ENCODE measurements around the gene MEGF6. TPM values are rescaled to one million over a fixed set of nuclear protein-coding genes. Genes with fewer than 3 reads are reported as not detected.

The MEGF6 gene
- total and polyA plus RNA-seq, 2 donors (not counting 1 experiment from before 2014, with no cell fraction given), result 43.2 to 77.3 TPM

DNA sequence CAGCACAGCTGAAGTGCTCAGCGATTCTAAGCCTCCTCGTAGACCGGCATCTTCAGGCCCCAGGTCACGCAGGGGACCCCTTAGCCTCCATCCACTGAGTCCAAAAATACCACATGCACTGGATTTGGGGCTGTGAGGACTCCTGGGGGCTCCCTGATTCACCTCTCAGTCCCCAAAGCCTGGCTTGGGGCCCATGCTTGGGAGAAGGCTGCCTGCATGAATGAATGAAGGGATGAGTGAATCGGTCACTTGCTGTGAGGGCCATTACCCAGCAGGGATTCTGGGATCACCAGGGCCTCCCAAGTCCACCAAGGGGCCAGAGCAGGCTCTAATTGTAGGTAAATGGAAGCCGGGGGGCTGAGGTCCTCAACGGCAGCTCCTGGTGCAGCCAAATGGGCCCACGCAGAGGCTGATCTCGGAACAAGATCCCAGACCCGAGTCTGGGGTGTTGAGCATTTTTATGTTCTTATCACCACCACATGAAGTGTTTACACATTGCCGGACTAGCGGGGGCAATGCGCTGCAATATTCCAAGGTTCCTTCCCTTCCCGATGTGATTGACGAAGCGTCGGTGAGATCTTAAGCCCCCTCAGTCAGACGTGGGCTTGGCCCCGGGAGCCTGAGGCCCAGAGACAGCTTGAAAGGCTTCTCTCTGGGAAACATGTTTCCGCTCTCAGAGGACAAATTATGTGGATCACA lies 170.4 kb downstream of the MEGF6 start:
- Histone ChIP-seq H4K20me1 (ENCODE audit: control insufficient read depth, insufficient read depth, low read length, poor library complexity, severe bottlenecking) (no peaks in the 10 kb centered on the region), H3K27me3 (replicated peaks in 1 of 4; ENCODE audit: control extremely low read depth in 1 of 4, control insufficient read depth in 3 of 4, insufficient read depth in 4 of 4, low read length in 3 of 4) (no peaks in the 10 kb centered on the region), H2AFZ (ENCODE audit: insufficient read depth, low read depth, low read length, poor library complexity, severe bottlenecking) (no peak overlapping the region), H3K27ac (ENCODE audit: low read length in 2 of 2) (no peak overlapping the region), H3K36me3 (replicated peaks in 1 of 2; ENCODE audit: control extremely low read depth in 1 of 2, control insufficient read depth in 1 of 2, extremely low read depth in 1 of 2, insufficient read depth in 2 of 2, low read length in 1 of 2) (no peaks in the 10 kb centered on the region), H3K79me2 (ENCODE audit: control insufficient read depth, insufficient read depth, low read length) (no peaks in the 10 kb centered on the region), H3K4me1 (ENCODE audit: control insufficient read depth in 2 of 2, insufficient read depth in 2 of 2, low read length in 2 of 2) (no peaks in the 10 kb centered on the region), H3K4me3 (ENCODE audit: control extremely low read depth in 1 of 5, extremely low read depth in 1 of 5, insufficient read depth in 1 of 5, low read depth in 2 of 5, low read length in 4 of 5) (no peak overlapping the region), H3K4me2 (replicated peaks; ENCODE audit: low read depth, low read length, poor library complexity, severe bottlenecking) (no peak overlapping the region), H3K9ac (ENCODE audit: low read length) (no peak overlapping the region), H3K9me3 (ENCODE audit: control extremely low read depth in 1 of 3, control insufficient read depth in 2 of 3, insufficient read depth in 1 of 3, low read length in 2 of 3) (peaks cover 0 to 12% (median under 1%) of the 10 kb centered on the region in 3 donors)
- intact Hi-C loops (cut with micrococcal nuclease), result no loop called here
- Mint-ChIP-seq H3K4me3 (no peak overlapping the region), H3K27me3 (peaks cover 14% of the 10 kb centered on the region), H3K4me1 (no peaks in the 10 kb centered on the region), H3K27ac (no peak overlapping the region), H3K9me3 (ENCODE audit: insufficient read depth) (no peaks in the 10 kb centered on the region)
- CTCF ChIA-PET, result interaction anchor here (1.8 kb wide), 1 partner anchor 12 kb away, joined by 5 read pairs; no protein-coding TSS in a partner anchor
- TF ChIP-seq, protein P1, sequence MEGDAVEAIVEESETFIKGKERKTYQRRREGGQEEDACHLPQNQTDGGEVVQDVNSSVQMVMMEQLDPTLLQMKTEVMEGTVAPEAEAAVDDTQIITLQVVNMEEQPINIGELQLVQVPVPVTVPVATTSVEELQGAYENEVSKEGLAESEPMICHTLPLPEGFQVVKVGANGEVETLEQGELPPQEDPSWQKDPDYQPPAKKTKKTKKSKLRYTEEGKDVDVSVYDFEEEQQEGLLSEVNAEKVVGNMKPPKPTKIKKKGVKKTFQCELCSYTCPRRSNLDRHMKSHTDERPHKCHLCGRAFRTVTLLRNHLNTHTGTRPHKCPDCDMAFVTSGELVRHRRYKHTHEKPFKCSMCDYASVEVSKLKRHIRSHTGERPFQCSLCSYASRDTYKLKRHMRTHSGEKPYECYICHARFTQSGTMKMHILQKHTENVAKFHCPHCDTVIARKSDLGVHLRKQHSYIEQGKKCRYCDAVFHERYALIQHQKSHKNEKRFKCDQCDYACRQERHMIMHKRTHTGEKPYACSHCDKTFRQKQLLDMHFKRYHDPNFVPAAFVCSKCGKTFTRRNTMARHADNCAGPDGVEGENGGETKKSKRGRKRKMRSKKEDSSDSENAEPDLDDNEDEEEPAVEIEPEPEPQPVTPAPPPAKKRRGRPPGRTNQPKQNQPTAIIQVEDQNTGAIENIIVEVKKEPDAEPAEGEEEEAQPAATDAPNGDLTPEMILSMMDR (IDR thresholded peaks at IDR 0.05), result no peak
- no peak for TF ChIP-seq EZH2 (IDR thresholded peaks at IDR 0.05; ENCODE audit: borderline replicate concordance, insufficient read depth, low read depth, low read length, poor library complexity, severe bottlenecking)
- POLR2A ChIA-PET, result no interaction called here
- 82% methylated on average over 20 of the region's 20 CpGs for WGBS (ENCODE audit: insufficient coverage)
- ATAC-seq (ENCODE audit: low read depth), result no peak
- DNase-seq, result no peak

DNA sequence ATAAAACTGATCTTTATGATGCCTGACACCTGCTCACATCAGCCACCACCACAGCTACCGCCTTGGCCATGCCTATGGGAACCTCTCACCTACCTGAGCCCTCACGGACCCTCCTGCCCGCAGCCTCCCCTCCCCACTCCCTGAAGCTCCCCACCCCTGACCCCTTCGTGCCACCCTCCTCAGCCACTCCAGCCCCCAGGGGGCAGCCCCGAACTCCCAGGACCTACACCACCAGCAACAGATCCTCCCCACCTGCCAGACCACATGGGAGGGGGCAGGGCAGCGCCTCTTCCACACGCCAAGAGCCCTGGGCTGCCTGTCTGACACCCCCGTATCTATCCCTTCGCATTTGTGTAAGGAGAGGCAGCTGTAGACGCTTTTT lies 171.0 kb downstream of the MEGF6 start:
- Histone ChIP-seq H3K4me1 (ENCODE audit: control insufficient read depth in 2 of 2, insufficient read depth in 2 of 2, low read length in 2 of 2) (no peaks in the 10 kb centered on the region), H3K4me3 (ENCODE audit: control extremely low read depth in 1 of 5, extremely low read depth in 1 of 5, insufficient read depth in 1 of 5, low read depth in 2 of 5, low read length in 4 of 5) (no peak overlapping the region), H2AFZ (ENCODE audit: insufficient read depth, low read depth, low read length, poor library complexity, severe bottlenecking) (no peak overlapping the region), H3K4me2 (replicated peaks; ENCODE audit: low read depth, low read length, poor library complexity, severe bottlenecking) (no peak overlapping the region), H3K9ac (ENCODE audit: low read length) (no peak overlapping the region), H3K27ac (ENCODE audit: low read length in 2 of 2) (no peak overlapping the region), H3K9me3 (ENCODE audit: control extremely low read depth in 1 of 3, control insufficient read depth in 2 of 3, insufficient read depth in 1 of 3, low read length in 2 of 3) (peaks cover 0 to 6% (median 0%) of the 10 kb centered on the region in 3 donors), H3K27me3 (replicated peaks in 1 of 4; ENCODE audit: control extremely low read depth in 1 of 4, control insufficient read depth in 3 of 4, insufficient read depth in 4 of 4, low read length in 3 of 4) (no peaks in the 10 kb centered on the region), H3K79me2 (ENCODE audit: control insufficient read depth, insufficient read depth, low read length) (no peaks in the 10 kb centered on the region), H3K36me3 (replicated peaks in 1 of 2; ENCODE audit: control extremely low read depth in 1 of 2, control insufficient read depth in 1 of 2, extremely low read depth in 1 of 2, insufficient read depth in 2 of 2, low read length in 1 of 2) (no peaks in the 10 kb centered on the region), H4K20me1 (ENCODE audit: control insufficient read depth, insufficient read depth, low read length, poor library complexity, severe bottlenecking) (no peaks in the 10 kb centered on the region)
- Mint-ChIP-seq H3K4me3 (no peak overlapping the region), H3K27ac (no peak overlapping the region), H3K27me3 (peaks cover 14% of the 10 kb centered on the region), H3K9me3 (ENCODE audit: insufficient read depth) (no peaks in the 10 kb centered on the region), H3K4me1 (no peaks in the 10 kb centered on the region)
- ChIA-PET POLR2A (no interaction called here), CTCF (no interaction called here)
- intact Hi-C loops (cut with micrococcal nuclease), result no loop called here
- DNase-seq, result no peak
- ATAC-seq (ENCODE audit: low read depth), result no peak
- TF ChIP-seq, protein P1 (IDR thresholded peaks at IDR 0.05), result no peak
- TF ChIP-seq EZH2 (IDR thresholded peaks at IDR 0.05; ENCODE audit: borderline replicate concordance, insufficient read depth, low read depth, low read length, poor library complexity, severe bottlenecking), result no peak
- 70% methylated on average over 6 of the region's 10 CpGs for WGBS (ENCODE audit: insufficient coverage)
